Measurements from ENCODE around the gene MCL1. TPM values are rescaled to one million over a fixed set of nuclear protein-coding genes. Genes with fewer than 3 reads are reported as not detected.

MCL1 gene
- total and polyA plus RNA-seq, 2 of the 13 experiments (the other 11 are each of a cell fraction or from before 2014, with no cell fraction given) = 69.5 to 125 TPM

DNA sequence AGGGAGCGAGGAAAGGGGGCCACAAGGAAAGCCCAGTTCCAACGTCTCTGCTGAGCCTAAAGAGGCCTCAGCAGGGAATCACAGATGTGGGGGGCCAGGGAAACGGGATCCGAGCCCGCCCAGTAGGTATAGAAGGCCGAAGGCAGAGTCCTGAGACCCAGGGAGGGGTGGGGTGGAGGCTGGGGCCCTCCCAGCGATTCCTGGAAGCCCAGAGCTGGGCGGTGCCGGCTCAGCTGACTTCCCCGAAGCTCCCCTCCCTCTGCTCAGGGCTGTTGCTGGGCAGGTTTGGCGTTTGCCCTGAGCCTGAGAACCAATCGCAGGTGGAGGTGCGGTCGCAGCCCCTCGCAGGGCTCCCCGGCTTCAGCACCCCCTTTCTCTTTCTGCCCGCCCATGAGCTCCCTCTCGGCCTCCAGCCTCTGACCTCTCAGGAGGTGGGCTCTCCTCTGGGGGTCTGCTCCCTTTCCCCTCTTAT lies 17.4 kb downstream of the MCL1 start (continued):
- TF ChIP-seq, protein P1, sequence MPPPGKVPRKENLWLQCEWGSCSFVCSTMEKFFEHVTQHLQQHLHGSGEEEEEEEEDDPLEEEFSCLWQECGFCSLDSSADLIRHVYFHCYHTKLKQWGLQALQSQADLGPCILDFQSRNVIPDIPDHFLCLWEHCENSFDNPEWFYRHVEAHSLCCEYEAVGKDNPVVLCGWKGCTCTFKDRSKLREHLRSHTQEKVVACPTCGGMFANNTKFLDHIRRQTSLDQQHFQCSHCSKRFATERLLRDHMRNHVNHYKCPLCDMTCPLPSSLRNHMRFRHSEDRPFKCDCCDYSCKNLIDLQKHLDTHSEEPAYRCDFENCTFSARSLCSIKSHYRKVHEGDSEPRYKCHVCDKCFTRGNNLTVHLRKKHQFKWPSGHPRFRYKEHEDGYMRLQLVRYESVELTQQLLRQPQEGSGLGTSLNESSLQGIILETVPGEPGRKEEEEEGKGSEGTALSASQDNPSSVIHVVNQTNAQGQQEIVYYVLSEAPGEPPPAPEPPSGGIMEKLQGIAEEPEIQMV (CRISPR knock-in tag; IDR thresholded peaks at IDR 0.05; ENCODE audit: low read depth) = no peak
- TF ChIP-seq, protein P2, sequence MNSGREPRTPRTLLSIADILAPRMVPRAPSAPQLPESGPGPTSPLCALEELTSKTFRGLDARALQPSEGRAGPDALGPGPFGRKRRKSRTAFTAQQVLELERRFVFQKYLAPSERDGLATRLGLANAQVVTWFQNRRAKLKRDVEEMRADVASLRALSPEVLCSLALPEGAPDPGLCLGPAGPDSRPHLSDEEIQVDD (CRISPR knock-in tag; IDR thresholded peaks at IDR 0.05; ENCODE audit: borderline replicate concordance) = no peak
- TF ChIP-seq ZNF335 (CRISPR knock-in tag; IDR thresholded peaks at IDR 0.05) (peak; percentile 56; the same call in 1 of the 2 replicates), MAFG (CRISPR knock-in tag; IDR thresholded peaks at IDR 0.05) (no peak), ZNF510 (CRISPR knock-in tag; IDR thresholded peaks at IDR 0.05; ENCODE audit: low read depth) (no peak), HNRNPH1 (optimal IDR thresholded peaks at IDR 0.05; ENCODE audit: low read depth, low read length) (peak; percentile 22), REPIN1 (CRISPR knock-in tag; IDR thresholded peaks at IDR 0.05; ENCODE audit: borderline replicate concordance, low read depth) (peak; percentile 55; the same call in 1 of the 2 replicates), MAZ (IDR thresholded peaks at IDR 0.05; ENCODE audit: borderline replicate concordance, low read depth, low read length) (peak; percentile 75; the same call in 1 of the 2 replicates), MAZ (CRISPR knock-in tag; IDR thresholded peaks at IDR 0.05; ENCODE audit: low read depth) (peak; percentile 79), TEAD2 (CRISPR knock-in tag; IDR thresholded peaks at IDR 0.05) (no peak), HMG20B (CRISPR knock-in tag; conservative IDR thresholded peaks at IDR 0.05) (no peak)
- TF ChIP-seq, protein P3, sequence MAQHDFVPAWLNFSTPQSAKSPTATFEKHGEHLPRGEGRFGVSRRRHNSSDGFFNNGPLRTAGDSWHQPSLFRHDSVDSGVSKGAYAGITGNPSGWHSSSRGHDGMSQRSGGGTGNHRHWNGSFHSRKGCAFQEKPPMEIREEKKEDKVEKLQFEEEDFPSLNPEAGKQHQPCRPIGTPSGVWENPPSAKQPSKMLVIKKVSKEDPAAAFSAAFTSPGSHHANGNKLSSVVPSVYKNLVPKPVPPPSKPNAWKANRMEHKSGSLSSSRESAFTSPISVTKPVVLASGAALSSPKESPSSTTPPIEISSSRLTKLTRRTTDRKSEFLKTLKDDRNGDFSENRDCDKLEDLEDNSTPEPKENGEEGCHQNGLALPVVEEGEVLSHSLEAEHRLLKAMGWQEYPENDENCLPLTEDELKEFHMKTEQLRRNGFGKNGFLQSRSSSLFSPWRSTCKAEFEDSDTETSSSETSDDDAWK (CRISPR knock-in tag; IDR thresholded peaks at IDR 0.05) = no peak
- TF ChIP-seq, protein P4, sequence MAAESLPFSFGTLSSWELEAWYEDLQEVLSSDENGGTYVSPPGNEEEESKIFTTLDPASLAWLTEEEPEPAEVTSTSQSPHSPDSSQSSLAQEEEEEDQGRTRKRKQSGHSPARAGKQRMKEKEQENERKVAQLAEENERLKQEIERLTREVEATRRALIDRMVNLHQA (CRISPR knock-in tag; IDR thresholded peaks at IDR 0.05) = no peak
- TF ChIP-seq, protein P5, sequence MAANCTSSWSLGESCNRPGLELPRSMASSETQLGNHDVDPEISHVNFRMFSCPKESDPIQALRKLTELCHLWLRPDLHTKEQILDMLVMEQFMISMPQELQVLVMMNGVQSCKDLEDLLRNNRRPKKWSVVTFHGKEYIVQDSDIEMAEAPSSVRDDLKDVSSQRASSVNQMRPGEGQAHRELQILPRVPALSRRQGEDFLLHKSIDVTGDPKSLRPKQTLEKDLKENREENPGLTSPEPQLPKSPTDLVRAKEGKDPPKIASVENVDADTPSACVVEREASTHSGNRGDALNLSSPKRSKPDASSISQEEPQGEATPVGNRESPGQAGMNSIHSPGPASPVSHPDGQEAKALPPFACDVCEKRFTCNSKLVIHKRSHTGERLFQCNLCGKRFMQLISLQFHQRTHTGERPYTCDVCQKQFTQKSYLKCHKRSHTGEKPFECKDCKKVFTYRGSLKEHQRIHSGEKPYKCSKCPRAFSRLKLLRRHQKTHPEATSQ (CRISPR knock-in tag; IDR thresholded peaks at IDR 0.05; ENCODE audit: borderline replicate concordance) = no peak
- TF ChIP-seq, protein P6, sequence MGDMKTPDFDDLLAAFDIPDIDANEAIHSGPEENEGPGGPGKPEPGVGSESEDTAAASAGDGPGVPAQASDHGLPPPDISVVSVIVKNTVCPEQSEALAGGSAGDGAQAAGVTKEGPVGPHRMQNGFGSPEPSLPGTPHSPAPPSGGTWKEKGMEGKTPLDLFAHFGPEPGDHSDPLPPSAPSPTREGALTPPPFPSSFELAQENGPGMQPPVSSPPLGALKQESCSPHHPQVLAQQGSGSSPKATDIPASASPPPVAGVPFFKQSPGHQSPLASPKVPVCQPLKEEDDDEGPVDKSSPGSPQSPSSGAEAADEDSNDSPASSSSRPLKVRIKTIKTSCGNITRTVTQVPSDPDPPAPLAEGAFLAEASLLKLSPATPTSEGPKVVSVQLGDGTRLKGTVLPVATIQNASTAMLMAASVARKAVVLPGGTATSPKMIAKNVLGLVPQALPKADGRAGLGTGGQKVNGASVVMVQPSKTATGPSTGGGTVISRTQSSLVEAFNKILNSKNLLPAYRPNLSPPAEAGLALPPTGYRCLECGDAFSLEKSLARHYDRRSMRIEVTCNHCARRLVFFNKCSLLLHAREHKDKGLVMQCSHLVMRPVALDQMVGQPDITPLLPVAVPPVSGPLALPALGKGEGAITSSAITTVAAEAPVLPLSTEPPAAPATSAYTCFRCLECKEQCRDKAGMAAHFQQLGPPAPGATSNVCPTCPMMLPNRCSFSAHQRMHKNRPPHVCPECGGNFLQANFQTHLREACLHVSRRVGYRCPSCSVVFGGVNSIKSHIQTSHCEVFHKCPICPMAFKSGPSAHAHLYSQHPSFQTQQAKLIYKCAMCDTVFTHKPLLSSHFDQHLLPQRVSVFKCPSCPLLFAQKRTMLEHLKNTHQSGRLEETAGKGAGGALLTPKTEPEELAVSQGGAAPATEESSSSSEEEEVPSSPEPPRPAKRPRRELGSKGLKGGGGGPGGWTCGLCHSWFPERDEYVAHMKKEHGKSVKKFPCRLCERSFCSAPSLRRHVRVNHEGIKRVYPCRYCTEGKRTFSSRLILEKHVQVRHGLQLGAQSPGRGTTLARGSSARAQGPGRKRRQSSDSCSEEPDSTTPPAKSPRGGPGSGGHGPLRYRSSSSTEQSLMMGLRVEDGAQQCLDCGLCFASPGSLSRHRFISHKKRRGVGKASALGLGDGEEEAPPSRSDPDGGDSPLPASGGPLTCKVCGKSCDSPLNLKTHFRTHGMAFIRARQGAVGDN (CRISPR knock-in tag; IDR thresholded peaks at IDR 0.05) = peak; percentile 64
- TF ChIP-seq, protein P7, sequence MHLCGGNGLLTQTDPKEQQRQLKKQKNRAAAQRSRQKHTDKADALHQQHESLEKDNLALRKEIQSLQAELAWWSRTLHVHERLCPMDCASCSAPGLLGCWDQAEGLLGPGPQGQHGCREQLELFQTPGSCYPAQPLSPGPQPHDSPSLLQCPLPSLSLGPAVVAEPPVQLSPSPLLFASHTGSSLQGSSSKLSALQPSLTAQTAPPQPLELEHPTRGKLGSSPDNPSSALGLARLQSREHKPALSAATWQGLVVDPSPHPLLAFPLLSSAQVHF (CRISPR knock-in tag; IDR thresholded peaks at IDR 0.05) = no peak
